HG02885 (cell line): ENCODE data around the gene SYCP1.
"Not testable (repeated sequence)": the region's sequence is repeated elsewhere in the genome, so short reads cannot be mapped to it uniquely, and the experiment has no call there.

Experiments used
- ATAC-seq: cut with Tn5 transposase; IDR thresholded peaks from one replicate; pipeline ENCODE4 v1.9.1; 2021; ENCODE audit warnings: mild to moderate bottlenecking; ENCODE audit not compliant: unreplicated experiment, poor library complexity

Gene SYCP1

DNA sequence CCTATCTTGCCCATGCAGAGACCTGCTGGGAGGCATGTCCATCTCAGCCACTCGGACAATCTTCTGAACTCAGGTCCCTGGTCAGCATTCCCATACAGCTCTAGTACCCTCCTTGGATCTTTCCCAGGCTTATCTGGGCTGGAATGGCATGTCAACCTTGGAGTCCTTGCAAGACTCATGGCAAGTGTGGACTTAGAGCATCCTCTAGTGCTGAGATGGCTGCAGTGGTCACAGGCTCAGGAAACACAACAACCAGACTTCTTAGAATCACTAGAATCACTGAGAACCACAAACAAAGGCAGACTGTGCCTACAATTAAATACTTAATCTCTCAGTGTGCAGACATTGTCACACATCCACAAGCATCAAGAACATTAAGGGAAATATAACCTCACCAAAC is 101.9 kb downstream of the SYCP1 start:
- ATAC-seq, result no peak

- no peak for ATAC-seq
These were observed 104.8 kb downstream of the SYCP1 start for GRCh38 chr1:114959423-114959822.

- ATAC-seq, result no peak
These were observed 122.2 kb downstream of the SYCP1 start for GRCh38 chr1:114976891-114977290.

DNA sequence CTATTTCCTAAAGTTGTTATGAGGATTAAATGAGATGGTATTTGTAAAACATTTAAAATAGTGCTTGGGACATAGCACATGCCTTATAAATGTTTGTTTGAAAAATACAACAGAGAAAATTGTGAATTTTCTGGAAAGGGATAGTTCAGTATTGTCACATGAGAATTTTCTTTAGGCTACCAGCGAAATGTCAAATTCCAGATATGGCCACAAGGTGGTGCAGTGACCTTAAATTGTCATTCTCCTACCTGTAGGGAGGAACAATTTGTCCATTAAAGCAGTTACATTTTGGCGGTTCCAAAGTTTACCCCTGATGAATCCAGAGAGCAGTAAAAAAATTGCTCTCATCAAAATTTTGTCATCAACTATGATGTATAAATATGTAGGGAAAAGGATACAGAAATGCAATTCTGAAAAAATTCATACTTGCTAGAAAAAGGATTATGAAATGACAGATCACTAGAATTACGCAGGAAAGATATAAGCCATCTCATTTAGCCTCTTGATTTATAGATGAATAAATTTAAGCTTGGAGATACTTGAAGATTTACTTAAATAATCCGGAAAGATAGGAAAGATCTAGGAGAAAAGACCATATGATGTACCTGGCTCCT is 124.7 kb downstream of the SYCP1 start:
- ATAC-seq, result peak; percentile 54

- no peak for ATAC-seq
These were observed 127.6 kb downstream of the SYCP1 start for GRCh38 chr1:114982251-114982650.

- ATAC-seq, result no peak
These were observed 131.6 kb downstream of the SYCP1 start for GRCh38 chr1:114986286-114986685.

GRCh38 chr1:114988095-114988494 is 133.4 kb downstream of the SYCP1 start:
- ATAC-seq, result no peak

- no peak for ATAC-seq
These were observed 143.0 kb downstream of the SYCP1 start for GRCh38 chr1:114997510-114998289.

DNA sequence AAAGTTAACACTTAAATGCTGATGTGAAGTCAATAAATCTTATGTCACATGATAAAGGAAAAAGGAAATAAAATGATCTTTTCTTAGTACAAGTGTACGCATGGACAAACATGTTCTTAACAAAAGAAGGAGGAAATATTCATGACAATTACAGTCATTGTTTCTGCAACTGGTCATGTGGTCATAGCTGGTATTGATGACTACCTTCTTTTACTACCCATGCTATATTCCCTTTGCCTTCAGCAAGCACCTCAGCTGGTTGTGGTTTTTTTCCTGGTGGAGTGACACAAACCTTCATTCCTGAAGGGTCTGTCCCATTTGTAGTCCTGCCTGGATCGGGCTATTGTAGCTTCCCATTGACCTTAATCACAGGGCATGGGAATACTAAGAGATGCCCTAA is 151.5 kb downstream of the SYCP1 start:
- no peak for ATAC-seq

DNA sequence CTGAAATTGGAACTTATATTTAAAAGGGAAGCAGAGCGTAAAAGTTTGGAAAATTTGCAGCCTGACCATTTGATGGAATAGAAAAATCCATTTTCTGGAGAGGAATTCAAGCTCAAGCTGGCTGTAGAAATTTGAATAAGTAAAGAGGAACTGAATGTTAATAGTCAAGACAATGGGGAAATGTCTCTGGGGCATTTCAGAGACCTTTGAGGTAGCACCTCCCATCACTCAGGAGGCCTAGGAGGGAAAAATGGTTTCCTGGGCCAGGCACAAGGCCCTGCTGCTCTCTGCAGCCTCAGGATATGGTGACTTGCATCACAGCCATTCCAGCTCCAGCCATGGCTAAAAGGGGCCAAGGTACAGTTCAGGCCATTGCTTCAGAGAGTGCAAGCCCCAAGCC is 157.3 kb downstream of the SYCP1 start:
- no peak for ATAC-seq

GRCh38 chr1:115012434-115012833 is 157.8 kb downstream of the SYCP1 start:
- no peak for ATAC-seq

GRCh38 chr1:115013792-115014191 is 159.1 kb downstream of the SYCP1 start:
- ATAC-seq, result no peak

GRCh38 chr1:115019549-115019948 is 164.9 kb downstream of the SYCP1 start:
- ATAC-seq, result not testable (repeated sequence)

DNA sequence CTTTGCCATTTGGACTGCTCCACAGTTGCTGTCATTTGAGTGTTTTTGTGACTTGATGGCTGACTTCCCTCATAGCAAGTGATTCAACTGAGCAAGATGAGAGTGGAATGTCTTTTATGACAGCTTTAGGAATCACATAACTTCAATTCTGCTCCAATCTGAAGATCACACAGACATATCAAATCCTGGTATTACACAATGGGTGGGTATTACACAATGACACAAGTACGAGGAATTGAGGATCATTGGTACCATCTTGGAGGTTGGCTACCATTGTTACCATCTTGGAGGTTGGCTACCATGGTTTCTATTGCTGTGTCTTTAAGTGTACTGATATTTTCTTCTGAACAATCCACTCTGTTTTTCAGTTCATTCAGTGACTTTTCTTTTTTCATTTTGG is 166.5 kb downstream of the SYCP1 start:
- ATAC-seq, result no peak

GRCh38 chr1:115023593-115023992 is 168.9 kb downstream of the SYCP1 start:
- no peak for ATAC-seq

- ATAC-seq, result no peak
These were observed 174.9 kb downstream of the SYCP1 start, which contains the start of gene TSHB for GRCh38 chr1:115029526-115029925. TSHB (plus strand) TSS chr1:115029826; CDS start chr1:115033363, 3,537 bp downstream.

- ATAC-seq, result no peak
These were observed 176.9 kb downstream of the SYCP1 start for GRCh38 chr1:115031595-115031994.

DNA sequence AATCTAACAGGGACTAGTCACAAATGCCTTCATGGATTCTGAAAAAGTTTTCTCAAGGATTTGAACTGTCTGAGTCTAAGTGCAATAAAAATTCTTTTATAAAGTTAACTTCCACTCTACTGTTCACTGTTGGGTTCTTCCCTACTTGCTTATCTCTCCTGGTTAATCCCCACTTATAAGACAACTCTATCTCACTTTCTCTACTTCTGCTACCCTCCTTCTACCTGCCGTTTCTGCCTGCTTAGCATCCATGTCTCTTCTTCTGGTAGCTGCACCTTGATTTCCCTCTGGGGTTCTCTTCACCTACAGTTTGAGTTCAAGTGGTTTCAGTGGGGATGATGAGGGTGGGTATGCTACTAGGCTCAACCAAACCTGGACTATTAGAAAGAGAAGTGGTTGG is 181.0 kb downstream of the SYCP1 start:
- ATAC-seq, result no peak

DNA sequence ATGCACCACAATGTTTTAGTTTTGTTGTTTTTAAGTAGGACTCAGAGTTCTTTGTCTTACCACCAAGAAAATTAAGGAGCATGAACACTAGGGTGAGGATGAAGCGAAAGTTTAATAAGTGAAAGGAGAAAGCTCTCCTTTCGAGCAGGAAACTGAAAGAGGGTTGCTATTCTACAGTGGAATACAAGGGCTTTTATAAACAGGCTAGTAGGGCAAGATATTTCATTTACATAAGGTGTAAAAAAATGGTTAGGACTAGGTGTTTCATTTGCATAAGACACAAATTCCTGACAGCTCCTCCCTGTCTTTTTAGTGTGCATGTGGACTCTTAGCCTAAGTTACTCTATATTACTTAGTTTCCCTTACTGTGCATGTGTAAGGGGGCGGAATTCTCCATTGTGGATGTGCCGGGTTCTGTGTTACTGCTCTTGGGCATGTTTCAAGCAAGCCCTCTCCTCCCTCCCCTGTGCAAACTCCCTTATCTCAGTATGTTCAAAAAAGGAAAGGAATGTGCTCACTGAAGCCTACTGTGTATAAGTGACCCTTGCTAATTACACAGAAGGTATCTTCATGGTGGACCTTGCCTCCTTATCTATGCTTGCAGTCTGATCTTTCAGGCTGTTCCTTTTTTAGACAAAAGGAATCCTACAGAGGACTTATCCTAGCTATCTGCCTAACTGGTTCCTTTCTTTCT is 182.3 kb downstream of the SYCP1 start:
- no peak for ATAC-seq

DNA sequence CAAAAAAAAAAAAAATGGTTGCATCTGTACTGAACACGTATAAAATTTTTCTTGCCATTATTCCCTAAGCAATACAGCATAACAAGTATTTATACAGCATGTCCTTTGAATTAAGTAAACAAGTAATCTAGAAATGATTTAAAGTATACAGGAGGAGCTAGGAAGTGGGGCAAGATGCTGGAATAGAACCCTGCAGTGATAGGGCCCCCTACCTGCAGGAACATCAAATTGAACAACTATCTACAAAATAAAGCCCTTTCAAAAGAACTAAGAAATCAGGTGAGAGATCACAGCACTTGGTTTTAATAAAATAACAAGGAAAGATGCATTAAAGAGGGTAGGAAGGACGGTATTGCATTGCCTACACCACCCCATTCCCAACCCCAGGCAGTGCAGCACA is 185.8 kb downstream of the SYCP1 start:
- ATAC-seq, result no peak

GRCh38 chr1:115041654-115042053 is 187.0 kb downstream of the SYCP1 start:
- ATAC-seq, result no peak
